GM19452 (cell line): ENCODE data around the gene GNAI1.
"Not testable (repeated sequence)": the region's sequence is repeated elsewhere in the genome, so short reads cannot be mapped to it uniquely, and the experiment has no call there.

Experiments used
- ATAC-seq: cut with Tn5 transposase; IDR thresholded peaks from one replicate; pipeline ENCODE4 v1.9.1; 2021; ENCODE audit not compliant: unreplicated experiment

The GNAI1 gene

DNA sequence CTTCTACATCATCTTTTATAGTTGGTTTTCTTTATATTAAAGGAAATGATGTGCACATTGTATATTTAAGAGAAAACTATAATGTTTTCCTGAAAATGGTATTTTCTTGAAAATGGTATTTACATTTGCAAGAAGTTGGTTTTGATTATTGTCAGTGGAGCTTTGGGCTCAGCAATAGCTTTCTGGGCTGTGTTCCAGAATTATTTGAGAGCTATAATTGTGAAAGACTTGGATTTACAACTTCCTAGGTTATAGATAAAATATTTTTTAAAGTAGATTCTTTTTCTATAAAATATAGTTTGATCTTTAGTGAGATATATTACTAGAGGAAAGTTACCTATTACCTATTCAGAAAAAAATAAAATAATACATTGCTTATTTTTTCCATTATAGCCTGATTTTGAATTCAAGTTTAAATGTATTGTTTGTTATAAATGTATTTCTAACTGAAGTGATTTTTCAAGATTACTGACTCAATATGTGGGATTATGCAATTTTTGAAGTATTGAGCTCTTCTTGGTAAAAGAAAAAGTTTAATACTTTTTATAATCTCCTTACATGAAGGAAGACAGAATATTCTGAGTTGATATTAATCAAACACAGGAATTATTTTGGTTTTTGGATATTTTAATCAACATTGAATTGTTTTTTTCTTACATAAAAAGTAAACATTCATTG is 20.2 kb downstream of the GNAI1 start:
- no peak for ATAC-seq

DNA sequence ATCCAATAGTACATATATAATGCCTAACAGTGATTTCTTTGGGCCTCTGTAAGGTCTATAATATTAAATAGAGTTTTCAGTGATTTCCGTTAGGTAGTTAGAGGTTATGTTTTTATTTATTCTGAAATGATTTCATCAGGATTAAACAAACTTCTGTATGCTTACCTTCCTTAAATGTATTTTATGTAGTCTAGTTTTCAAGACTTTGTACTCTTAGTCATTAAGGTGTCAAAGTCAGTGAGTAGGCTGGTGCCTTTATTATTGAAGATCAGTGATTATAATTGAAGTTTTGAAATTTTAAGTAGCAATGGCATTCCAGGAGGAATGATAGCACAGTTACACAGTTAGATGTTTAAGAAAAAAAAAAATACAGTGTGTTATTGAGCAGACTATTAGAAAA is 20.7 kb downstream of the GNAI1 start:
- ATAC-seq = no peak

DNA sequence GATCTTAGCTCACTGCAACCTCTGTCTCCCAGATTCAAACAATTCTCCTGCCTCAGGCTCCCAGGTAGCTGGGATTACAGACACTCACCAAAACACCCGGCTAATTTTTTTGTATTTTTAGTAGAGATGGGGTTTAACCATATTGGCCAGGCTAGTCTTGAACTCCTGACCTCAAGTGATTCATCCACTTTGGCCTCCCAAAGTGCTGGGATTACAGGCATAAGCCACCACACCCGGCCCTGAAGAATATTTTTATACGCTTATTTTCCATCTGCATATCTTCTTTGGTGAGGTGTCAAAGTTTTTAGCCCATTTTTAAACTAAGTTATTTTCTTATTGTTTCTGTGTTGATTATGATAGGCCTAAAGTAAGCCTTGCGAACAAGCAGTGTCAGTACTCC is 23.1 kb downstream of the GNAI1 start:
- ATAC-seq = not testable (repeated sequence)

DNA sequence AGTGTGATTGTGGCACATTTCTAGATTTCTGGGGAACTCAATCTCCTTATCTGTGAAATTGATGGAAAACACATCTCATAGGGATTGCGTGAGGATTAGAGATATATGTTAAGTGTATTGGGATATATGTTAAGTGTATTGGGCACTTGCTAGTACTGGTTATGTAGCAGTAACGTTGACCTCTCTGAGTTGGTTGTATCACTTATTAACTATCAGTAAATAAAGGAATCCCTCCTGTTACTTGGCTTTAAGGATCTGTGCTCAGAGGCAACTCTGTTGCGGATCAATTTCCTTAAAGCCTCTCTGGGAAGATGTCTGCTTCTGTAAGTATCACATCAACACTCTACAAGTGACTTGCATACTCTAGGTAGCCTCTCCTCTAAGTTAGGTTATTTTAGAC is 25.2 kb downstream of the GNAI1 start:
- ATAC-seq = no peak

DNA sequence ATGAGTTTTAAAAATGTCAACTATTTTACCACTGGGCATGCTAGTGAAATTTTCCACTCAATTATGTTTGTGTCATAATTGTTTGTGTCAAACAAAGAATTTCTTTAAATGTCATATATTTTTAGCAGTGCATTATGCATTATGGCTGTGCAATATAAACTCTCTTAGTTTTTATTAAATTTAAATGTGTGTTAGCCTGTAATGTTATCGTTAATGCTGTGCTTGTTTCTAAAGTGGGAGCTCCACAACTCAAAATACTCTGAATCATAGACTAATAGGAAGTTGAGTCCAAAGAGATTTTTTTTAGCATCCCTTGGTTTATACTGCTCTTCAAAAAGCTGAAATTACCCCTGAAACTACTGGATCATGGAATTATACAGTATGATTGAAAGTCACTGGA is 26.8 kb downstream of the GNAI1 start:
- no peak for ATAC-seq

DNA sequence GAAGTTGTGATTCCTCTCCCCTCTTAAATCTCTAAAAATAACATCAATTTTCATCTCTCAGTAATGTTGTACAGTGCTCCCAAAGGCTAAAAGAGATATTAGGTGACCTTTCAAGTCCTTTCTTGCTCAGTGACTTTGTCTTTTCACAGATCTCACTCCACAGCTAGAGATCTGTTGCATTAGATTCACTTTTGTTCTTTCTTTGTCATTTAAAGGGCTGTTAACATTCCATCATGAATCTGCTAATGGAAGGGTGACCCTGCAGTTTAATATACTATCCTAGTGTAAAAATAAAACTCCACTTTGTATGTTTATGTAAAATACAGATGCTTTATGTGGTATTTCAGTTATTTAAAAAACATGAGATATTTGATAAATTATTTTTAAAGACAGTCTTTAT is 30.5 kb downstream of the GNAI1 start:
- no peak for ATAC-seq

DNA sequence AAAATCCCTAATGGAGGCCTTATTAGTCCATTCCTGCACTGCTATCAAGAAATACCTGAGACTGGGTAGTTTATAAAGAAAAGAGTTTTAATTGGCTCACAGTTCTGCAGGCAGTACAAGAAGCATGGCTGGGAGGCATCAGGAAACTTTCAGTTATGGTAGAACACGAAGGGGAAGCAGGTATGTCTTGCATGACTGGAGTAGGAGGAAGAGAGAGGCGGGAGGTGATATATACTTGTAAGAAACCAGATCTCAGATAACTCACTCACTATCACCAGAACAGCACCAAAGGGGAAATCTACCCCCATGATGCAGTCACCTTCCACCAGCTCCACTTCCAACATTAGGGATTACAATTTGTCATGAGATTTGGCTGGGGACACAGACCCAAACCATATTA is 35.8 kb downstream of the GNAI1 start:
- ATAC-seq = no peak

DNA sequence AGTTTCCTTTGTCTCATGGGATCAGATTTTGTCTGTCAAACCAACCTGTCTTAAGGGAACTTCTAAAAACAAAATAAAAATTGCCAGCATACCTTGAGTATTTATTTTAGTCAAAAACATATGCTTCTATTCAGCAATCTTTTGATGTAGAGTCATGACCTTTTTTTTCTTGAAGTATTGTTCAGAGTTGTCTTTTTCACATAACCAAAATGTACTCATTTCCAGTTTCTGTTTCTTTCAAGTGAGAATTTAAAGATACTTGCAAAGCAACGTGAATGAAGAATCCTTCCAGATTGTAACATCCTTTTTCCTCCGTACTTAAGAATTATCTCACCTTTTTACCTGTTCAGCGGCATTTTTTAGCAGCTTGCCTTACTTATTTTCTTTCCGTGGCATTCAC is 37.8 kb downstream of the GNAI1 start:
- ATAC-seq = no peak

DNA sequence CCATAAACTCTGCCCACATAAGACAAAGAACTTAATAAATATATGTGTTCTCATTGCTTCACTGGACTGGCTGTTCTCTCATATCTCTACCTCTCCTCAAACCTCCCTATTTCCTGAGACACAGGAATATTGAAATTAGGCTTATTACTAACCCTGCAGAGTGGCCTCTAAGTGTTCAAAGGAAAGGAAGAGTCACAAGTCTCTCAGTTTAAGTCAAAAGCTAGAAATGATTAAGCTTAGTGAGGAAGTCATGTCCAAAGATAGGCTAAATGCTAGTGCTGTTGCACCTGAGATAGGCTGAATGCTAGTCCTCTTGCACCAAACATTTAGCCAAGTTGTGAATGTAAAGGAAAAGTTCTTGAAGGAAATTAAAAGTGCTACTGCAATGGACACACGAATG is 41.1 kb downstream of the GNAI1 start:
- ATAC-seq = no peak

DNA sequence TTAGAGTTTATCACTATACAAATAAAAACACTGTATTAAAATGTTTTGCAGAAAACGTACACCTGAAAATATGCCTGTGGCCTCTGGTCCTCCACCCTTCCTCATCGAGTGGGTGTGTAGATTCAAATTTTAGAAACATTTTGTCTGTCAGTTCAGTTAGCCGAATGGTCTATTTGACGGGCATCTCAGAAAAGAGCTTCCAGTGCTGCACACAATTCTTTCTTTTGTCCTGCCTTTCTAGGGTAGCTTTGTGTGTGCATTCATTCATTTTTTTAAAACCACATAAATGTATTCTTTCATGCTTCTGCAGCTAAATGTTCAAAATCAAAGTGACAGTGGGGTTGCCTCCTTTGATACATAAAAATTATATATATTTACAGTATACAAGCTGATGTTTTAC is 46.8 kb downstream of the GNAI1 start:
- no peak for ATAC-seq

DNA sequence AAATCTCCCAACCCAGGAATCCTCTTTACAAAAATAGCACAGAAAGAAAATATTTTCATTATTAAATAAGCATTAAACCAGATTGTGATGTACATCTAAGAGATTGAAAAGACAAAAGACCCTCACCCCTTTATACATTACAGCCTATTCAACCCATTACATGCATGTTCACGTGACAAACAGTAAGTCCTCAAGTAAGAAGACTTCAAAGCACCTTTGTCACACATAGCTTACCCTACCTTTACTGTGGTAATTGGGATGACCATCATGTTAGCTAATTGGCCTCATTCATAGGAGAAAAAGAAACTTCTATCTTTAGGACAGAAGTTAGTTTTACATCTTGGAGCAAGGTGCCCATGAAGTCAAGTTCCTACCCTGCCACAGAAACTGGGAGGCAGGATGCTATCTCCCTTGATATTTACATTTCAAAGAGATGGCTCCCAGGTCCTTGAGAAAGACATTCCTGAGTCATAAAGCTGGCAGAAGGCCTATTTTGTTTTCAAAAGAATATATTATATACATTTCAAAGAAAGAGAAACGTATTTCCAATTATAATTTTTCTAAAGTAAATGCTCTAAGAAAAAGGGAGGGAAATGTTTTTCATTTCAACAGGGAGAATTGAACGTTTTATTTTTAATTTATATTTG is 48.1 kb downstream of the GNAI1 start:
- no peak for ATAC-seq

DNA sequence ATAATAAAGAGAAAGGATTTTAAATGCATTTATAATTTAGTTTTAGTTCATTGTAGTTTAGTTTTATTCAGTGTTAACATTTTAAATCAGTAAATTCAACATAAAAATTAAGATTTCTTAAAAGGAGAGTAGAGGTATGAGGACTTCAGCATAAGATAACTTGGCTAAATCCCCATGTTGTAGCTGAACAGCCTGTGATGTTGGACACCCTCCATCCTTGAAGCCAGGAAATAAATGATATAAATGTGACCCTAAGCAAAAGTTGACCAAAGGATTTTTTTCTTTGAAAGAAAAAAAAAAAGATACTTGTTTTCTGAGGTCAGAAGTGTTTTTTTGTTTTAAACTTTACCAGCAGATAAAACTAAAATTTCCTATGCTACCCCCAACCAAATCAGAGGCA is 48.7 kb downstream of the GNAI1 start:
- ATAC-seq = no peak

DNA sequence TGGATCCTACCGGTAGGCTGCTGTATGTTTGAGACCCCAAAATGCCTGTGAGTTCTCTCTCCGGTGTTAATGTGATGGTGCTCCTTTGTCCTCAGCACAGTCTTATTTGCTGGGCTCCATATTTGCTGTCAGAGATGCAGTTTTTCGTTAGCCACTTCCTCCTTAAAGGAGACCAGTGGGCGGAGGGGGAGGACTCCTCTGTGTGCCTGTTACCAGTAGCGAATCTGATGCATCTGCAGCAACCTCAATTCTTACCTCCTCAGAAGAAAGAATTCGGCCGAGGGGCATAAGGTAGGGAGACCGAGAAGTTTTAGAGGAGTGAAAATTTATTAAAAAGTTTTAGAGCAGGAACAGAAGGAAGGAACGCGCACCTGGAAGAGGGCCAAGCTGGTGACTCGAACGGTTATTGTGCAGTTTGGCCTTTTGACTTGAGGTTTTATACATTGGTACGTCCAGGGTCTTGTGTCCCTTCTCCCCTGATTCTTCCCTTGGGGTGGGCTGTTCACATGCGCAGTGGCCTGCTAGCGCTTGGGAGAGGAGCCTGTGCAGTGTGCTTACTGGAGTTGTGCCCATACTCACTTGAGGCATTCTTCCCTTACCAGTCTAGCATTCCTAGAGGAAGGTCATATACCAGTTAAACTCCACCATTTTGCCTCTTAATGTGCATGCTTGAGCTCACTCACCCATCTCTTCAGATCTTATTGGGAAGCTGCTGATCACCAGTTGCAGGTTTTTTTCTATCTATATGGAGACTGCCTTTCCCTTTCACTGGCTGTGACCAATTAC is 49.5 kb downstream of the GNAI1 start:
- no peak for ATAC-seq

DNA sequence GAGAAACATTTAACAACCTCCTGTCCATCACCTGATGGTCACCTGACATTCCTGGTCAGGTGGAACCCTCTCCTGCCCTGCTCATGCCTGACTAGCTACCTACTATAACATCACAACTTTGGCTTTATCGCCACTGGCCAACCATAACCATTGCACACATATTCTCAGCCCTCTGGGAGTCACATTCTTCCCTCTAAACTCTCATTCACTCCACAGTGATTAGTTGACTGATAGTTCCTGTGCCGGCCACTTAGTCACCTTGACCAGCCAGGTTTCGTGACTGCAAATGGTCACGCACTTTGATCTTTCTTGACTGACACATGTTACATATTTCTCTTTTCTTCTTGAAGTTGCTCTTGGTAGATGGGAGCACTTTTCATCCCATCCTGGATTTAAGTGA is 50.1 kb downstream of the GNAI1 start:
- ATAC-seq = no peak

DNA sequence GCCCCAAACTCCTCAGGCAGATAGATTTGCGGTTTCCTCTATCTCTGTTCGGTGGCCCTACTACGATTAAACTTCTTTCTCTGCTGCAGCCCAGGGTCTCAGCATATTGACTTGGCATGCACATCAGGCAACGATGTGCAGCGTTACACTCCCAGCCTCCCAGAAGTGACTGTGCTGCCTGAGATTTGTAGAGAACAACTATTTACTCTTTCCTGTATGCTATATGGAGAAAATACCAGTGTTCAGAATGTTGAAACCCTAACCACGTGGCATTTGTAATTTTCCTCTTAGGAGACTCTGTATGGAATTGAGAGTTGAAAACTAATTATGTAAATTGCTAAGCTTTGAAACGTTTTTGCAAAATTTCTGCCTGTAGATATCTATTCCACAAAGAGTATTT is 50.9 kb downstream of the GNAI1 start:
- no peak for ATAC-seq

DNA sequence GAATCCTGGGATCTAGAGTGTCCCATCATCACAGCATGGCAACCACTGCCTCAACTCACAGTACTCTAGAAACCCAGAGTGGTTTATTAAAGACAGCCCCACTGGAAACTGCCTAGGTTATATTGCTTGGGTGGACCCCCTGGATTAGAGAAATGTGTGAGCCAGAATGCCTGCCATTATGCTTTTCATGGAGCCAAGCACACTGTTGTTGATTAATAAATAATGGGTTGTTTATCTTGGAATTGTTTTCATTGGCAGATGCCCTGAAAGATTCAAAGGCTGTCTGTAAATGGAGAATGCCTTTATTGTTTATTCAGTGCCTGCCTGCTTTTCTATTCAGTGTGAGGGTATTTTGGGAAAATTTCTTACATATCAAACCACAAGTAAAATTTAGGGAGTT is 52.1 kb downstream of the GNAI1 start:
- no peak for ATAC-seq

DNA sequence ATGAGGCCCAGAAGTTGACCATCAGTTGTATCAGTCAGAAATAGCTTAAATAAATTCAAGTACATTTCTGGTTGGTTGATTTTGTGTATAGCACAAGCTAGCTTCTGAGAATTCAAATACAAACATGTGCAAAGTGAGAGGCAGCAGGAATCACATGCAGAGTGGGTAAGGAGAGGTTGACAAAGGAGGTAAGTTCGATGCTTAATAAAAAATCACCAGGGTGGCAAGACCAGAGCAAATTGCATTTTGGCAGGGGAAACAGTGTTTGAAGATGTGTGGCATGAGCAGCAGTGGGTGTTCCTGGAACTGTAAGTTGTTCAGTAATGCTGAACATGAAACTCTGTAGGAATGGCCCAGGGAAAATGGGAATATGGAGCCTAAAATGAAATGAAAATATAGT is 52.6 kb downstream of the GNAI1 start:
- ATAC-seq = no peak

DNA sequence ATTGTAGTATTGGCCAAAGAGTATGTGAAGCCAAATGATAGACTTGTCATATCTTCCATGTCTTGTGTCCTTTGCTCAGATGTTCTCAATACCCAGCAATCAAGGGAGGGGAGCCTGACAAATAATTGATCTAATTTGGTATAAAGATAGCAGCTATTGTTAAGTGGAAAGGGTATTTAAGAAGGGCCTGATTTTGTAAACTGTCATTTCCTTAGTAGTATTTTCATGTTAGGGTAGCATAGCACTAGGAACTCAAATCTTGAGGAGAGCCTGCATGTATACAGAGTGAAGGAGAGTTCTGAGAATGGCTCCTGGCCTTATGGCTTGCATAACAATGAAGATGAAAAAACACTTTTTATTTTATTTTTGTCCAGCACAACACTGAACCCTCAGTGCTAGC is 53.1 kb downstream of the GNAI1 start:
- ATAC-seq = no peak

DNA sequence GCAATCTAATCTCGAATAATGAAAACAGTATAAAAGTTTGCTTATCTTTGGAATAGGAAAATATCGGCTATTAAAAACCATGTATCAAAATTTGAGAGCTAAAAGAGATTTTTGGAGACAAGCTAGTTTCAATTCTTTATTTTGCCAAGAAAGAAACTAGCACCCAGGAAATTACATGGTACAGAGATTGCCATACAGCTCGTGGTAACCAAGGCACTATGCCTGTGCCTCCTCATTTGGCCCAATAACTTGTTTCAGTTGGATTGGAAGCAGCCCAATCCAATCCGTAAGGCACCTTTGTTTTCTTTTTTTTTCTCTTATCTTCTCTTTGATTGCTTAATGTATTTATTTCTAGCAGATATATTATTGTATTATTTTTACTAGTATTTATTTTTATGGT is 55.0 kb downstream of the GNAI1 start:
- ATAC-seq = no peak

DNA sequence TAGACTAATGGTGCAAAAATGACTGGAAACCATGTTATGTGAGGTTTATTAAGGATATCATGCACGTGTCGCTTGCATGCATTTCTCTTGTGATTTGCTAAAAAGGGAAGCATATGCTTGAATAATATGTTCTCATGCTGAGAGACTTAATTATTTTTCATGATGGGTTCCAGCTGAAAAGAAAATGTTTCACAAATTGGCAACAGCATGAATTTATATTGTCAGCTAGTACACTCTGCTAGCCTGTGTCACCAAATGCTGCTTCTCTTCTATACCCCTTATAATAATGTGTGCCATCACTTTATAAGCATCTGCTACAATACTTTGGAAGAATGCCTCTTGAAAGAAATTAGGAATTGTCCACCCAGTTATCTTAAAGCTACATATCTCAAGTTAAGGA is 63.0 kb downstream of the GNAI1 start:
- no peak for ATAC-seq

DNA sequence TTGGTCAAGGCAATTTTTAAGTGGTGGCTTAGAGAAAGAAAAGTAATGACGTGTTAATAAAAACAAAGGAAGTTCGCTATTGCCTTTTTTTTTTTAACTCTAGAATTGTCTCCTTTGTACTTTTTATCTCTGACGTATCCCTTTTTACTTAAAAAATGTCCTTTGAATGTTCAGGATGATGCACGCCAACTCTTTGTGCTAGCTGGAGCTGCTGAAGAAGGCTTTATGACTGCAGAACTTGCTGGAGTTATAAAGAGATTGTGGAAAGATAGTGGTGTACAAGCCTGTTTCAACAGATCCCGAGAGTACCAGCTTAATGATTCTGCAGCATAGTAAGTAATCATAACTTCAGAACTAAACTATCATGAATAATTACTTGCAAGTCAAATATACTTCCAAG is 64.4 kb downstream of the GNAI1 start:
- ATAC-seq = no peak

DNA sequence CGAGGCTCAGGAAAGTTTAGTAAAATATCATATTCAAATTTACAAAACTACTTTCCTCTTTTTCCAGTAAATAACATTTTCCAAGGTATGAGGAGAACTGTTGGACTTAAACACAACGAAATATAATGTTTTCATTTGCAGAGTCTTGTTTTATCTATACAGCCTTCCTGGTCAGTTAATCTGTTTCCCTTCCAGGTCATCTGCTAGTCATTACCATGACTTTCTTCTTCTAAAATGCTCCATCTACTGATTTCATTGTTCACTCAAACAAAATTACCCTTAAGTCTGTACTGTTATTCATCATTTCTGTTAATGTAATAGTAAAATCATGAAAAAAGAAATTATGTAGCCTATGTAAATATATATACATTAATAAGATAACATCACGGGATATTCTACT is 69.8 kb downstream of the GNAI1 start:
- ATAC-seq = no peak
